B cell (primary cell): Measurements from ENCODE around the gene GPC5.

Experiments used
- EZH2 ChIP-seq: IDR thresholded peaks from 2 replicates; pipeline ENCODE4 v1.6.1; 2012; ENCODE audit warnings: borderline replicate concordance, low read depth, mild to moderate bottlenecking, moderate library complexity, low read length; ENCODE audit not compliant: insufficient read depth, poor library complexity, severe bottlenecking
- TF ChIP-seq, protein P1 (sequence below): fragments of 200-600 bp; IDR thresholded peaks from one replicate; pipeline ENCODE4 v1.8.0; 2022; ENCODE audit warnings: antibody characterized with exemption, mild to moderate bottlenecking

DNA sequence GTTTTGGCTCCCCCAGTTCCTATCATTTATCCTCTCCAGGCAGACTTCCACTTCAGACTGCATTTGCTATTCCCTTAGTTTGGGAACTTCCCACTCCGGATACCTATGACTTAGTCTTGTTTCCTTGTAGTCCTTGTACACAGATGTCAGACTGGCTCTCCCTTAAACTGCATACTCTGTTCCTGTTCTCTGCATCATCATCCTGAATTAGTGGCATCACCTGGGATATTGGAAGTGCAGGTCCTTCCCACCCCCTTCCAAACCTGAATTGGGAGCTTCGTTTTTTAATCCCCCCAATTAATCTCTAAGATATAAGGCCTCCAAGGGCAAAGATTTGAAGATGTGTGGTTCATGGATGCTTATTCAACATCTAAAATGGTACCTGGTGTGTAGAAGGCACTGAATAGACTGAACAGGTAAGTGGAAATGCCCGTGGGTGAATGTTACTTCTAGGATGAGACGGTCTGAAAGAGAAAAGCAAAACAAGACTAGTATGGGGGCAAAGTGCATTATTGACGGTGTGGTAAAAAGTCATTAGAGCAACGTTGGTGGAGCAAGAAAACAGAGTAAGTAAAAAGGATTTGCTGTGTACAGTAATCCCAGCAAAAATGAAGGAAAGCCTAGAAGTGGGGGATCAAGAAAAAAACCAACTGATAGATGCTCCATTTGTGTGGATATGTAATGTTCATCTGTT is 41.4 kb upstream of the GPC5 start:
- TF ChIP-seq, protein P1, sequence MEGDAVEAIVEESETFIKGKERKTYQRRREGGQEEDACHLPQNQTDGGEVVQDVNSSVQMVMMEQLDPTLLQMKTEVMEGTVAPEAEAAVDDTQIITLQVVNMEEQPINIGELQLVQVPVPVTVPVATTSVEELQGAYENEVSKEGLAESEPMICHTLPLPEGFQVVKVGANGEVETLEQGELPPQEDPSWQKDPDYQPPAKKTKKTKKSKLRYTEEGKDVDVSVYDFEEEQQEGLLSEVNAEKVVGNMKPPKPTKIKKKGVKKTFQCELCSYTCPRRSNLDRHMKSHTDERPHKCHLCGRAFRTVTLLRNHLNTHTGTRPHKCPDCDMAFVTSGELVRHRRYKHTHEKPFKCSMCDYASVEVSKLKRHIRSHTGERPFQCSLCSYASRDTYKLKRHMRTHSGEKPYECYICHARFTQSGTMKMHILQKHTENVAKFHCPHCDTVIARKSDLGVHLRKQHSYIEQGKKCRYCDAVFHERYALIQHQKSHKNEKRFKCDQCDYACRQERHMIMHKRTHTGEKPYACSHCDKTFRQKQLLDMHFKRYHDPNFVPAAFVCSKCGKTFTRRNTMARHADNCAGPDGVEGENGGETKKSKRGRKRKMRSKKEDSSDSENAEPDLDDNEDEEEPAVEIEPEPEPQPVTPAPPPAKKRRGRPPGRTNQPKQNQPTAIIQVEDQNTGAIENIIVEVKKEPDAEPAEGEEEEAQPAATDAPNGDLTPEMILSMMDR: no peak
- no peak for TF ChIP-seq EZH2
